B cell (primary cell): Measurements from ENCODE around the gene SEC24B. TPM values are rescaled to one million over a fixed set of nuclear protein-coding genes. Genes with fewer than 3 reads are reported as not detected.
"Not testable (repeated sequence)": the region's sequence is repeated elsewhere in the genome, so short reads cannot be mapped to it uniquely, and the experiment has no call there.

Source experiments
- ATAC-seq: fragments of 200-7000 bp; cut with Tn5 transposase; one replicate; pipeline ENCODE4 v1.10.0; 2021; ENCODE audit warnings: low read depth, mild to moderate bottlenecking, moderate number of reproducible peaks, moderate library complexity
- CTCF ChIA-PET: fragments of 350-600 bp; sonication (Branson Sonifier 250); formaldehyde crosslinking; loops from one replicate; lab custom pipeline; 2021; ENCODE audit warnings: antibody characterized with exemption, inconsistent platforms; lab: Charles Lee
- POLR2A ChIA-PET: fragments of 350-600 bp; sonication (Branson Sonifier 250); formaldehyde crosslinking; loops from one replicate; lab custom pipeline; 2021; ENCODE audit warnings: antibody characterized with exemption; lab: Charles Lee
- DNase-seq: peaks from one replicate; pipeline ENCODE4 v3.0.0; 2013
- H2AFZ ChIP-seq: 2 replicates; pipeline ENCODE4 v1.6.1; 2012; ENCODE audit warnings: mild to moderate bottlenecking, low read depth, low read length; ENCODE audit not compliant: insufficient read depth, poor library complexity, severe bottlenecking
- H3K27ac ChIP-seq, 2 donors: 1 replicate in 1 of 2; 2 replicates in 1 of 2; pipeline ENCODE4 v1.5.1; 2012 to 2013; ENCODE audit warnings: low read length in 2 of 2, mild to moderate bottlenecking in 2 of 2, moderate library complexity in 1 of 2
- H3K27me3 ChIP-seq, 4 experiments: fragments of 200-600 bp in 1 of 4; sonication (generic) in 1 of 4; replicated peaks in 1 of 4; 1 replicate in 2 of 4; 2 replicates in 2 of 4; pipeline versions ENCODE4 v1.6.1 to v1.7.0; 2013 to 2016; ENCODE audit warnings: low read length in 3 of 4, mild to moderate bottlenecking in 2 of 4, mixed read lengths in 1 of 4, moderate library complexity in 1 of 4; ENCODE audit not compliant: insufficient read depth in 4 of 4, control insufficient read depth in 3 of 4; ENCODE audit errors: control extremely low read depth in 1 of 4
- H3K36me3 ChIP-seq, 2 experiments: replicated peaks in 1 of 2; 1 replicate in 1 of 2; 2 replicates in 1 of 2; pipeline versions ENCODE4 v1.6.1 to v1.7.1; 2013; ENCODE audit warnings: low read length in 1 of 2; ENCODE audit not compliant: insufficient read depth in 2 of 2, control insufficient read depth in 1 of 2; ENCODE audit errors: control extremely low read depth in 1 of 2, extremely low read depth in 1 of 2
- H3K4me1 ChIP-seq, 2 donors: fragments of 200-600 bp in 1 of 2; sonication (generic) in 1 of 2; 1 replicate in 1 of 2; 2 replicates in 1 of 2; pipeline versions ENCODE4 v1.5.1 to v1.6.1; 2013 to 2017; ENCODE audit warnings: low read length in 2 of 2; ENCODE audit not compliant: control insufficient read depth in 2 of 2, insufficient read depth in 2 of 2
- H3K4me2 ChIP-seq: replicated peaks from 2 replicates; pipeline ENCODE3; 2012; ENCODE audit warnings: mild to moderate bottlenecking, low read depth, low read length; ENCODE audit not compliant: poor library complexity, severe bottlenecking
- H3K4me3 ChIP-seq, 5 experiments: fragments of 200-600 bp in 1 of 5; sonication (generic) in 1 of 5; 1 replicate in 3 of 5; 2 replicates in 2 of 5; pipeline versions ENCODE4 v1.5.1 to v1.7.0; 2011 to 2016; ENCODE audit warnings: low read length in 4 of 5, mild to moderate bottlenecking in 4 of 5, low read depth in 2 of 5, control low read depth in 1 of 5, moderate library complexity in 1 of 5; ENCODE audit not compliant: insufficient read depth in 1 of 5; ENCODE audit errors: control extremely low read depth in 1 of 5, extremely low read depth in 1 of 5
- H3K79me2 ChIP-seq: fragments of 200-600 bp; sonication (generic); one replicate; pipeline ENCODE4 v1.6.0; 2016; ENCODE audit warnings: low read length; ENCODE audit not compliant: control insufficient read depth, insufficient read depth
- H3K9ac ChIP-seq: fragments of 200-600 bp; sonication (generic); 2 replicates; pipeline ENCODE4 v1.6.1; 2017; ENCODE audit warnings: mild to moderate bottlenecking, low read length, moderate library complexity
- H3K9me3 ChIP-seq, 3 donors: one replicate each; pipeline versions ENCODE4 v1.6.1 to v1.7.1; 2013; ENCODE audit warnings: low read length in 2 of 3; ENCODE audit not compliant: control insufficient read depth in 2 of 3, insufficient read depth in 1 of 3; ENCODE audit errors: control extremely low read depth in 1 of 3
- H4K20me1 ChIP-seq: 2 replicates; pipeline ENCODE4 v1.6.0; 2012; ENCODE audit warnings: mild to moderate bottlenecking, low read length; ENCODE audit not compliant: insufficient read depth, control insufficient read depth, poor library complexity, severe bottlenecking
- H3K27ac Mint-ChIP-seq: one replicate; pipeline ENCODE4 v1.8.0; 2021; ENCODE audit warnings: mixed read lengths
- H3K27me3 Mint-ChIP-seq: one replicate; pipeline ENCODE4 v1.8.0; 2021; ENCODE audit warnings: mixed read lengths
- H3K4me1 Mint-ChIP-seq: one replicate; pipeline ENCODE4 v1.8.0; 2021; ENCODE audit warnings: mixed read lengths
- H3K4me3 Mint-ChIP-seq: one replicate; pipeline ENCODE4 v1.8.0; 2021; ENCODE audit warnings: mixed read lengths
- H3K9me3 Mint-ChIP-seq: one replicate; pipeline ENCODE4 v1.8.0; 2022; ENCODE audit warnings: mixed read lengths; ENCODE audit not compliant: insufficient read depth
- EZH2 ChIP-seq: IDR thresholded peaks from 2 replicates; pipeline ENCODE4 v1.6.1; 2012; ENCODE audit warnings: borderline replicate concordance, low read depth, mild to moderate bottlenecking, moderate library complexity, low read length; ENCODE audit not compliant: insufficient read depth, poor library complexity, severe bottlenecking
- WGBS: methylation state at CpG from one replicate; pipeline ENCODE4 v1.1.5; 2013; ENCODE audit warnings: missing lambda C conversion rate; ENCODE audit not compliant: insufficient coverage; 5-methylcytosine and 5-hydroxymethylcytosine counted together
- intact Hi-C: fragments of 100-400 bp; cut with micrococcal nuclease; formaldehyde crosslinking; loops from one replicate; pipeline ENCODE4 v1.10.0; 2022
- polyA plus RNA-seq: library from polyadenylated mRNA; depleted of rRNA; stranded (reverse); fragments of >200 nt; gene quantifications from 2 replicates; pipeline ENCODE4 v1.2.3, GENCODE V29; 2012
- total RNA-seq, 2 donors: library from RNA; stranded (reverse); fragments of 120-200 nt in 1 of 2; gene quantifications; 1 replicate in 1 of 2; 2 replicates in 1 of 2; pipeline versions ENCODE4 v1.2.3 to v1.2.4, GENCODE V29; 2013 to 2022
- TF ChIP-seq, protein P1 (sequence below): fragments of 200-600 bp; IDR thresholded peaks from one replicate; pipeline ENCODE4 v1.8.0; 2022; ENCODE audit warnings: antibody characterized with exemption, mild to moderate bottlenecking

Gene SEC24B
- total and polyA plus RNA-seq, 2 donors (not counting 1 experiment from before 2014, with no cell fraction given), result 22.6 to 46.4 TPM

- ATAC-seq (no peak), DNase-seq (no peak)
- Mint-ChIP-seq H3K4me3 (no peak overlapping the region), H3K27me3 (no peaks in the 10 kb centered on the region), H3K9me3 (no peaks in the 10 kb centered on the region), H3K27ac (no peak overlapping the region), H3K4me1 (no peaks in the 10 kb centered on the region)
- POLR2A ChIA-PET, result no interaction called here
- no peaks in the 10 kb centered on the region for H3K9me3 ChIP-seq
- H4K20me1 ChIP-seq, result no peaks in the 10 kb centered on the region
- H3K4me1 ChIP-seq, result no peaks in the 10 kb centered on the region
- H3K27ac ChIP-seq, result no peak overlapping the region
- no peaks in the 10 kb centered on the region for H3K27me3 ChIP-seq
- CTCF ChIA-PET, result no interaction called here
- H3K4me3 ChIP-seq, result no peak overlapping the region
- peaks cover 13 to 44% of the 10 kb centered on the region in 2 experiments for H3K36me3 ChIP-seq
- H3K4me2 ChIP-seq, result no peak overlapping the region
- no peak for TF ChIP-seq EZH2
- TF ChIP-seq, protein P1, sequence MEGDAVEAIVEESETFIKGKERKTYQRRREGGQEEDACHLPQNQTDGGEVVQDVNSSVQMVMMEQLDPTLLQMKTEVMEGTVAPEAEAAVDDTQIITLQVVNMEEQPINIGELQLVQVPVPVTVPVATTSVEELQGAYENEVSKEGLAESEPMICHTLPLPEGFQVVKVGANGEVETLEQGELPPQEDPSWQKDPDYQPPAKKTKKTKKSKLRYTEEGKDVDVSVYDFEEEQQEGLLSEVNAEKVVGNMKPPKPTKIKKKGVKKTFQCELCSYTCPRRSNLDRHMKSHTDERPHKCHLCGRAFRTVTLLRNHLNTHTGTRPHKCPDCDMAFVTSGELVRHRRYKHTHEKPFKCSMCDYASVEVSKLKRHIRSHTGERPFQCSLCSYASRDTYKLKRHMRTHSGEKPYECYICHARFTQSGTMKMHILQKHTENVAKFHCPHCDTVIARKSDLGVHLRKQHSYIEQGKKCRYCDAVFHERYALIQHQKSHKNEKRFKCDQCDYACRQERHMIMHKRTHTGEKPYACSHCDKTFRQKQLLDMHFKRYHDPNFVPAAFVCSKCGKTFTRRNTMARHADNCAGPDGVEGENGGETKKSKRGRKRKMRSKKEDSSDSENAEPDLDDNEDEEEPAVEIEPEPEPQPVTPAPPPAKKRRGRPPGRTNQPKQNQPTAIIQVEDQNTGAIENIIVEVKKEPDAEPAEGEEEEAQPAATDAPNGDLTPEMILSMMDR, result no peak
- intact Hi-C loops, result no loop called here
- H3K79me2 ChIP-seq, result peaks cover 3% of the 10 kb centered on the region
- WGBS, result no CpG with 5 or more reads among the region's 2 CpGs
- no peak overlapping the region for H2AFZ ChIP-seq
- no peak overlapping the region for H3K9ac ChIP-seq
Observed at GRCh38 chr4:109511414-109511813, 77.8 kb downstream of the SEC24B start.

GRCh38 chr4:109513368-109513767 lies 79.8 kb downstream of the SEC24B start:
- H3K79me2 ChIP-seq, H3K27ac Mint-ChIP-seq, H3K4me1 ChIP-seq, H3K4me3 Mint-ChIP-seq, H3K4me3 ChIP-seq, H3K4me2 ChIP-seq, H4K20me1 ChIP-seq, DNase-seq, H3K4me1 Mint-ChIP-seq, H3K9ac ChIP-seq, H3K9me3 Mint-ChIP-seq, POLR2A ChIA-PET, H3K27me3 Mint-ChIP-seq, ATAC-seq, intact Hi-C loops, H2AFZ ChIP-seq, H3K27ac ChIP-seq, H3K9me3 ChIP-seq, CTCF ChIA-PET, H3K27me3 ChIP-seq: not testable (repeated sequence)
- peaks cover 8 to 49% of the 10 kb centered on the region in 2 experiments for H3K36me3 ChIP-seq
- WGBS, result 96% methylated on average over 10 of the region's 12 CpGs
